ENCODE results near the gene MBD3L4.
"Not testable (repeated sequence)": the region's sequence is repeated elsewhere in the genome, so short reads cannot be mapped to it uniquely, and the experiment has no call there.

Gene MBD3L4

DNA sequence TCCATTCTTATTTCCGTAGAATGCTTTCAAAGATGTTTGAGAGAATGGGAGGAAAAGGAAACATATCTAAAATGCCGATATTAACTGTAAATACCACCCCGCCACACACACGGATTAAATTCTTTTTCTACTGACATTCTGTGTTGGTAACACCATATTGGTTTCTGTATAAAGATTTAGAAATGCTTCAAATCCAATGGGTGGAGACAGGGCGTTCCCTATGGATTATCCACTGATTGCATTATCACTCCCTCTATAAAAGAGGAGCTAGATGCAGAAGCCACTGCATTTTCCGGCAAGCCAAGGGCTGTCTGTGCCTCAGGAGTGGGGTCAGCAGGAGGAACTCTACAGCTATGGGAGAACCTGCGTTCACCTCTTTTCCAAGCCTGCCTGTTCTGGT, 9.0 kb upstream of the MBD3L4 start, which contains the start of gene MBD3L2:
TSS of gene MBD3L2 (plus strand) at position 301 of the 400 bp plus-strand sequence. CDS start at position 354, 53 bp downstream.
- not testable (repeated sequence) for DNase-seq (ENCODE audit: low read depth in 2 of 2)

DNA sequence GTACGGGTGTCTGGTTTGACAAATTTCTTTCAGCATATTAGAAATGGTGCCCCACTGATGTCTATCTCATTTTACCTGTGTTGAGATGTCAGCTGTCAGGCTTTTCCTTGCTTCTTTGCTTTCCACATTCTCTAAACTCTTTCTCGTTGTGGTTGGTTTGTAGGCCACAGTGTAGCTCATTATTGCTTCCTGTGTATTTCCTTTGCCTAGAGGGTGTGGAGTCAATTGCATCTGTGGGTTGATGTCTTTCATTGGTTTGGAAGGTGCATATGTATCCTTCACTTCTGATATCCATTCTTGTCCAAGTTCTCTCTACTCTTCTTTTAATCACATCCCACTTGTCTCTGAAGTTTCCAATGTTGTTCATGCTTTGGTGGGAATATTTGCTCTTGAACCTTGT, 1.6 kb upstream of the MBD3L4 start:
- DNase-seq (ENCODE audit: low read depth in 2 of 2): not testable (repeated sequence)

DNA sequence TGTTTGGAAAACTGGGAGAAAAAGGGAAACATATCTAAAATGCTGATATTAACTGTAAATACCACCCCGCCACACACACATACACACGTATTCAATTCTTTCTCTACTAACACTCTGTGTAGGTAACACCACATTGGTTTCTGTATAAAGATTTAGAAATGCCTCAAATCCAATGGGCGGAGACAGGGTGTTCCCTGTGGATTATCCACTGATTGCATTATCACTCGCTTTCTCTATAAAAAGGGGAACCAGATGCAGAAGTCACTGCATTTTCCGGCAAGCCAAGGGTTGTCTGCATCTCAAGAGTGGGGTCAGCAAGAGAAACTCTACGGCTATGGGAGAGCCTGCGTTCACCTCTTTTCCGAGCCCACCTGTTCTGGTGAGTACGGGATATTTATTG, 9.7 kb downstream of the MBD3L4 start, which contains the start of gene MBD3L5:
TSS of gene MBD3L5 (plus strand) at position 301 of the 400 bp plus-strand sequence. CDS start at position 335, 34 bp downstream.
- not testable (repeated sequence) for DNase-seq (ENCODE audit: low read depth in 2 of 2)

DNA sequence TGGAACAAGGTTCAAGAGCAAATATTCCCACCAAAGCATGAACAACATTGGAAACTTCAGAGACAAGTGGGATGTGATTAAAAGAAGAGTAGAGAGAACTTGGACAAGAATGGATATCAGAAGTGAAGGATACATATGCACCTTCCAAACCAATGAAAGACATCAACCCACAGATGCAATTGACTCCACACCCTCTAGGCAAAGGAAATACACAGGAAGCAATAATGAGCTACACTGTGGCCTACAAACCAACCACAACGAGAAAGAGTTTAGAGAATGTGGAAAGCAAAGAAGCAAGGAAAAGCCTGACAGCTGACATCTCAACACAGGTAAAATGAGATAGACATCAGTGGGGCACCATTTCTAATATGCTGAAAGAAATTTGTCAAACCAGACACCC, 11.2 kb downstream of the MBD3L4 start:
- not testable (repeated sequence) for DNase-seq (ENCODE audit: low read depth in 2 of 2)

DNA sequence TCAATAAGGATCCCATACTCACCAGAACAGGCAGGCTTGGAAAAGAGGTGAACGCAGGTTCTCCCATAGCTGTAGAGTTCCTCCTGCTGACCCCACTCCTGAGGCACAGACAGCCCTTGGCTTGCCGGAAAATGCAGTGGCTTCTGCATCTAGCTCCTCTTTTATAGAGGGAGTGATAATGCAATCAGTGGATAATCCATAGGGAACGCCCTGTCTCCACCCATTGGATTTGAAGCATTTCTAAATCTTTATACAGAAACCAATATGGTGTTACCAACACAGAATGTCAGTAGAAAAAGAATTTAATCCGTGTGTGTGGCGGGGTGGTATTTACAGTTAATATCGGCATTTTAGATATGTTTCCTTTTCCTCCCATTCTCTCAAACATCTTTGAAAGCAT, 18.6 kb downstream of the MBD3L4 start, which contains the start of gene MBD3L2B:
TSS of gene MBD3L2B (minus strand) at position 101 of the 400 bp plus-strand sequence. CDS start at position 67, 34 bp downstream.
- not testable (repeated sequence) for DNase-seq (ENCODE audit: low read depth in 2 of 2)

DNA sequence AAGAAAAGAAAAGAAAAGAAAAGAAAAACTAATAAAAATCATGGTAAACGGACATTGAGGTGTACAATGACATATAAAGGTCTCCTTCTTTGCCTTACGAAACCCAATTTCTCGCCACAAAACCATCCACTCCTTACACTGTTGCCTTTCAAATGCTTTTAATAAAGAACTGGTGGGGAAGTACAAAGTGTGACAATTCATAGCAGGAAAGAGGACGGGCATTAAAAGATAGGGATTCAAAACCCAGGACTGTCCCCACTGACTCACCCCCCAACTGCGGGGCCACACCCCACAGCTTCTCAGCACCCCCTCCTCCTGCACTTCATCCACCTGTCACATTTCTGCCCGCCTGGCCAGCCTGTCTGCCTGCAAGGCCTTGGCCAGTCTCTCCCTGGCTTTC, 21.2 kb downstream of the MBD3L4 start:
- no peak for DNase-seq (ENCODE audit: low read depth in 2 of 2)

DNA sequence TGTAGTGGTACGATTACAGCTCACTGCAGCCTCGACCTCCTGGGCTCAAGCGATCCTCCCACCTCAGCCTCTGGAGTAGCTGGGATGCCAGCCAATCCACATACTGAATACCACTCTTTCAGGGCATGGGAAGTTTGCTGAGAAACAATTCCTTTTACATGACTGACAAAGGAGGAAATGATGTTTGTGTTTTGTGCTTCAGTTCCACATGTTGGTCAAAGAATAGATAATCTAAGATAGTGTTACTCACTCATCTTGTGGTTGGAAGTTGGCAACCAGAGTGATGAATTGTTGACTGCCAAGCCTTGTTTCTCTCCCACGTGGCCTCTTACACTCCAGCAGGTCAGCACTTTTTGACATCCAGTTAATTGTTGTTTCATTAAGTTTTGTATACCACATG, 26.3 kb downstream of the MBD3L4 start:
- DNase-seq (ENCODE audit: low read depth in 2 of 2): no peak

DNA sequence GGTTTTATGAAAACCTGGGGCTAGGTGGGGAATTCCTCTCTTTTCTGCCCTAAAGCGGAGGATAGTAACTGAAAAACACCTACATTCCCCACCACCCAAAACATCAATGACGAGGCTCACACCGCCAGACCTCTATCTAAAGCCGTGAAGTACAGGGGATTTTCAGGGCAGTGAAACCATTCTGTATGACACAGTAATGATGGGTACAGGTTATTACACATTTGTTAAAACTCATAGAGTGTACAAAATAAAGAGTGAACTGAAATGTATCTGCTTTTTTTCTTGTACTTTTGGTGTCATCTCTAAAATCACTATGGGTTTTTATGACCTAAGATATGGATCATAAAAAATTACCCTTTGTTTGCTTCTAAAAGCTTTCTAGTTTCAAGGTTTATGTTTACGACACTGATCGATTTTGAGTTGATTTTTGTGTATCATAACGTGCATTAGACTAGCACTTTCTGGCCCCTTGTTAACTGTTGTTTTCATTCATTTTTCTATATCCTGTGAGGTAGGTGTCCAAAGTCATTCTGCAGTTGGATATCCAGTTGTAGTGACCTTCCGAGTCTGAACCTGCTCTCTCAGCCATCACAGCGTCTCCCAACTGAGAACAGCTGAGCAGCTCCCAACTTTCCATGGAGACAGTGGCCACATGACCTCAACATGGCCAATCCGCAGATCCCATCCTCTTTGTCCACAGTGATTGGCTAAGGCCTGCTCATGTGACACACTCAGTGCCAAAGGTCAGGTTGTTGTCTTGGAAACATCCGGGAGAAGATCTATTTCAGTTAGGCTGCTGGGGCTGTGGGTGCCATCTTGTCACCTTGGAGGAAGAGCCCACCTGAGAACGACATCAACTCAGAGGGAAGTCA, 29.0 kb downstream of the MBD3L4 start:
- no peak for DNase-seq (ENCODE audit: low read depth in 2 of 2)

DNA sequence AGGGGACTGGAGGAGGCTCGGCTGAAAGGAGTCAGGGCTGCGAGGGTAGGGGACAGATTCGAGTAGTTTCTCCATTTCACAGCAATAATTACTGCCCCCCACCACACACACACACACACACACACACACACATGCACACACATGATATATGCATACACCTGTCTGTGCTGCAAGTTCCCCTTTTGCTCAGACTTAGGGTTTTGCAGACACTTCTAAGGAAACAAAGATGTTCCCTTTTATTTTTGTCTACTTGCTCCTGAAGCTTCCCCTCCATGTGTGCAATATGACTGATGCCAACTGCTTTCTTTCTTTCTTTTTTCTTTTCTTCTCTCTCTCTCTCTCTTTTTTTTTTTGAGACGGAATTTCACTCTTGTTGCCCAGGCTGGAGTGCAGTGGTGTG, 32.1 kb downstream of the MBD3L4 start:
- no peak for DNase-seq (ENCODE audit: low read depth in 2 of 2)

DNA sequence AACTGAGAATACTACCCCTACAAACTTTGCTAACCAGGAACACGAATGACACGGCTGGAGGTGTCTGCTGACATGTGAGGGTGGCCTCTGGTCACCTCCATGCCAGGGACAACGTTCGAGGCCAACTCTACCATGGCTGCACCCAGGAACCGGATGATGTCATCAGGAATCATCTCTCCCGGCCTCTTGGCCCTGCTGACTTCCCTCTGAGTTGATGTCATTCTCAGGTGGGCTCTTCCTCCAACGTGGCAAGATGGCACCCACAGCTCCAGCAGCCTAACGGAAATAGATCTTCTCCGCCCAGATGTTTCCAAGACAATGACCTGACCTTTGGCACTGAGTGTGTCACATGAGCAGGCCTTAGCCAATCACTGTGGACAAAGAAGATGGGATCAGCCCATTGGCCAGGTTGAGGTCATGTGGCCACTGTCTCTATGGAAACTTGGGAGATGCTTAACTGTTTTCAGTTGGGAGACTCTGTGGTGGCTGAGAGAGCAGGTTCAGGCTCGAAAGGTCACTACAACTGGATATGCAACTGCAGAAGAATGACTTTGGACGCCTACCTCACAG, 33.8 kb downstream of the MBD3L4 start:
- no peak for DNase-seq (ENCODE audit: low read depth in 2 of 2)

DNA sequence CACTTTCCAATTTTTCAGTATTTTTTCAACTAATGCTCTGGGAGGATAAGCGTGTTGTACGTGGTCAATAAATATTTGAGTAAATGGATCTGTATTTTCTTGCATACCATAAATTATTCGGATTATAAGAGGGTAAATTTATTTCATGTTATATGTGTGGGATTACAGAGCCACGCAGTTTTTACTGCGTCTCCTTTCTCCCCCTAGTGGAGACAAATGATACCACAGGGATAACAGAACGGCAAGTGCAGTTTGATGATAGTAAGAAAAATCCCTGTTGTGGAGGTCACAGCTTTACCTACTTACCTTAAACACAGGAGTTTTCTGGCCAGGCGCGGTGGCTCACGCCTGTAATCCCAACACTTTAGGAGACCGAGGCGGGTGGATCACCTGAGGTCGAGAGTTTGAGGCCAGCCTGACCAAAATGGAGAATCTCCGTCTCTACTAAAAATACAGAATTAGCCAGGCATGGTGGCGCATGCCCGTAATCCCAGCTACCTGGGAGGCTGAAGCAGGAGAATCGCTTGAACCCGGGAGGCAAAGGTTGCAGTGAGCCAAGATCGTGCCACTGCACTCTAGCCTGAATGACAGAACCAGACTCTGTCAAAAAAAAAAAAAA, 35.6 kb downstream of the MBD3L4 start:
- no peak for DNase-seq (ENCODE audit: low read depth in 2 of 2)

DNA sequence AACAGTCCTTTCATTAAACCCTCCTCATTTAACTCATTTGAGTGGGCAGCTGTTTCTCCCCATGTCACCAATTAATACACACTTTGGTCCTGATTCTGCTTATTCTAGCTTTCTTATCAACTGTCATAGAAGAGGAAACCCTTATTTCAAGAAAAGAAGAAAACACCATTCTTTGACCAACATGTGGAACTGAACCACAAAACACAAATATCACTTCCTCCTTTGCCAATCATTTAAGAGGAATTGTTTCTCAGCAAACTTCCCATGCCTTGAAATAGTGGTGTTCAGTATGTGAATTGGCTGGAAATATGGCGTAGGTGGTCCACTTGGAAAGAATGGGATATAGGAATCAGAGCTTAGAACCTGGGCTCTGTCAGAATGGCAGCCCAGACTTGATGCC, 39.2 kb downstream of the MBD3L4 start:
- no peak for DNase-seq (ENCODE audit: low read depth in 2 of 2)

DNA sequence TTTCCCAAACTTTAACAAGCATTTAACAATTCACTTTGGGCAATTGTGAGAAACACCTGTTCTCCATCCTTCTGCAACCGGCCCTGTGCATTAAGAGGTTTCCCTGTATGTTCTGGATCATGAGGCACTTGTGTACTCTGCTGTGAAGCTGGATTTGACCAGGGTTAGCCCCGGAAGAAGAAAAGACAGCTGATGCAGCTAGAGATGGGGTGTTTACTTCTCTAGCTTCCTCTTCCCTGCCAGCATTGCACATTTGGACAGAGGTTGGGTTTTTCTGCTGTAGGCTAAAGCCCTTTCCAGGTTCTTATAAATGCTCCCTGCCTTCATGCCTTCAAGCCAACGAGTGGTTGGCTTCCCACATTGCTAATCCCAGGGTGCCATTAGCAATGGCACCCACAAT, 39.6 kb downstream of the MBD3L4 start:
- DNase-seq (ENCODE audit: low read depth in 2 of 2): no peak

DNA sequence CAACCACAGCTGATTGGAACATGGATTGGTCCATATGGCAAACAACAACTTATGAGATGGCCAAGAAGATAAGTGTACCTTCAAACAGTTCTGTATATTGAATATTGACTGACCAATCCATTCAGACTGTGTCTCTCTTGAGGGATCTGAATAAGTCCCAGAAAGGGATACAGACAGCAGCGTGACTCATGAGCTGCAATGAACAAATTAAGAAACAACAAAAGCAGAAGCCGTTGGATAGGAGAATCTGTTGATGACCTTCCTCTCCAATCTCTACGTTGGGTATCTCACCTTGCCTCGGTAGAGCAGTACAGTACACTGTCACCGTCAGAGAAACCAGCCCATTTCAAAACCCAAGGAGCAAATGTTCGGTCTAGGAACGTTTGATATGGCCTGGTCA, 40.0 kb downstream of the MBD3L4 start:
- DNase-seq (ENCODE audit: low read depth in 2 of 2): no peak

DNA sequence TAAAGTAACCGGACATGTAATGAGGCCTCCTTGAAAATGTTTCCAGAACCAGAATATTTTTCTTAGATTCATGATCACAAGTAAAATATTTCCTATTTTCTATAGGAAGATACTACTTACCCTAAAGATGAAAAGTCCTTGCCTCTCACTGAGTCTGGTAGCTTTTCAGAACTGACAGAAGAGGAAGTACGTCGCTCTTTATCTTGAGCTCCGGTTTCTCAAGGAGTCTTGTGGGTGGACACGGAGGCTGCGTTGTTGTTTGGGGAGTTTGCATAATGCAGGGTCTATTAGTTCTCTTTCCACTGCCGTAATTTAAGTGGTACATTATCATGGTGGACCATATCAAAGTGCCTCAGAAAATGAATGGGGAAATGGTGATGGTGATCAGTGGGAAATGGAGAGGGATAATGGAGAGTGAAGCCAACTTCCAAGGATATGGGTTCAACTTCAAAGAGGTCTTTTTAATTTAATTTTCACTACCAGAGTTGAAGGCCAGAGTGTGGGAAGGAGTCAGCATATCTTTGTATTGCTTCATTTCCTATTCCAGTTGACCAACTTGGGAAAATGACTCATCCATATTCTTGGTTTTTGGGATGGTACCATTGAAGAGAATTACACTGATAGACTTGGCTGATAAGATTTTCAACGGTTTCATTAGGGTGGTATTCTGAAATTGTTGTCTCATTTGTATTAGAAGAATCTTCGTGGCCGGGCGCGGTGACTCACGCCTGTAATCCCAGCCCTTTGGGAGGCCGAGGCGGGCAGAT, 42.1 kb downstream of the MBD3L4 start:
- DNase-seq (ENCODE audit: low read depth in 2 of 2): no peak

DNA sequence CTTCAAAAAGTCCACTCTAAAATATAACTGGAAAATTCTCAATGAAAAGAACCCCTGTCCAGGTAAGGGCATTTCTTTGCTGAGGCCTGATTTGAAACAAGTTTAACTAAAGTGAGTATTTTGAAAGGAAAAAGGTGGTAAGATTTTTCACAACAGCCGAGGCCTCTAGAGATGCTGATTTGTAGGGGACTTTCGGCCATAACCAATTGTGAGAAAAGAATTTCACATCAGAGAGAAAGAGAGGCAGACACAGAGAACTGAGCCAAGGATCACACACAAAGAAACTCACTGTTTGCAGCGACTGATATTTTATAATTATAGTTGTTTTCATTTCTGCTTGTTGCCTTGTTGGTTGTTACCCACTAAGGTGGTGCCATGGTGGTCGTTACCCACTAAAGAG, 43.2 kb downstream of the MBD3L4 start:
- DNase-seq (ENCODE audit: low read depth in 2 of 2): no peak

DNA sequence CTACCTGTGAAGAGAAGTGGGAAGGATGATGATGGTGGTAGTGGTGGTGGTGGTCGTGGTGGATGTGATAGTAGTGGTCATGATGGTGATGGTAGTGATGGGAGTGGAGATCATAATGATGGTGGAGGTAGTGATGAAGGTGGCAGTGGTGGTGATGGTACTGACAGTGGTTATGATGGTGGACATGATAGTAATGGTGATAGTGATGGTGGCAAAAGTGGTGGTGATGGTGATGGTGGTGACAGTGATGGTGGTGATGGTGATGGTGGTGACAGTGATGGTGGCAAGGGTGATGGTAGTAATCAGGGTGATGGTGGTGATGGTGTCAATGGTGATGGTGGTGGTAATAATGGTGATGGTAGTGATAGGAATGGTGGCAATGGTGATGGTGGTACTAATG, 44.9 kb downstream of the MBD3L4 start:
- no peak for DNase-seq (ENCODE audit: low read depth in 2 of 2)

DNA sequence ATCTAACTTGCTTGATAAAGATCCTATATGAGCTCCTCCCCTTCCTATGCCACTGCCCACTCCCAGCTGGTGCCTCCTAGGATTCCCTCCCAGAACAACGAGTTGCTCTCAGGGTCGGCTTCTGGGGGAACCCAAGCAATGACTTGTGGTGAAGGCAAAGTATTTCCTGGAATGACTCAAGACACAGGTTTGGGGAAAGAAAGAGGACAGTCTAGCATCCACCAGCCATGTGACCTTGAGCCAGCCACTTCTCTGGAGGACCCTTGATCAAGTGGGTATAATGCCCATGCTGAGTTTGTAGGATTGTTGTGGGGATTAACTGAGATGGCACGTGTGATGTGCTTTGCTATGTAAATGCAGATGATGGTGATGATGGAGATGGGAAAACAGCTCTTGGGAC, 51.7 kb downstream of the MBD3L4 start:
- no peak for DNase-seq (ENCODE audit: low read depth in 2 of 2)

DNA sequence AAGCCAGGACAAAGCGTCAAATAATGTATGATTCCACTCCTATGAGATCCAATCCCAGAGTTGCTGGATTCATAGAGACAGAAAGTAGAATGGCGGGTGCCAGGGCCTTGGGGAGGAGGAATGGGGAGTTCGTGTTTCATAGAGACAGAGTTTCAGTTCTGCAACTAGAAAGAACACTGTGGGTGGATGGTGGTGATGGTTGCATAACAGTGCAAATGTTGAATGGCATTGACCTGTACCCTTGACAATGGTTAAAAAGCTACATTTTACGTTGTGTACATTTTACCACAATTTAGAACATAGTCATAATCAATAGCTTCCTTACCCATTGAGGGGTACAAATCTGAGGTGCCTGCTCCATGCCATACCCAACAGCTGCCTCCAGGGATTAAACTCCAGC, 52.1 kb downstream of the MBD3L4 start:
- no peak for DNase-seq (ENCODE audit: low read depth in 2 of 2)

Measured in stimulated activated CD8-positive, alpha-beta memory T cell treated with anti-CD3 and anti-CD28 coated beads, Interleukin-15, amount 100 ng/mL, for 4 hours (primary cell).